GM21526 (cell line): ENCODE measurements around the gene CALML3.

Experiments used
- ATAC-seq: cut with Tn5 transposase; IDR thresholded peaks from one replicate; pipeline ENCODE4 v1.9.1; 2021; ENCODE audit warnings: moderate library complexity; ENCODE audit not compliant: unreplicated experiment, low FRiP score

The CALML3 gene

DNA sequence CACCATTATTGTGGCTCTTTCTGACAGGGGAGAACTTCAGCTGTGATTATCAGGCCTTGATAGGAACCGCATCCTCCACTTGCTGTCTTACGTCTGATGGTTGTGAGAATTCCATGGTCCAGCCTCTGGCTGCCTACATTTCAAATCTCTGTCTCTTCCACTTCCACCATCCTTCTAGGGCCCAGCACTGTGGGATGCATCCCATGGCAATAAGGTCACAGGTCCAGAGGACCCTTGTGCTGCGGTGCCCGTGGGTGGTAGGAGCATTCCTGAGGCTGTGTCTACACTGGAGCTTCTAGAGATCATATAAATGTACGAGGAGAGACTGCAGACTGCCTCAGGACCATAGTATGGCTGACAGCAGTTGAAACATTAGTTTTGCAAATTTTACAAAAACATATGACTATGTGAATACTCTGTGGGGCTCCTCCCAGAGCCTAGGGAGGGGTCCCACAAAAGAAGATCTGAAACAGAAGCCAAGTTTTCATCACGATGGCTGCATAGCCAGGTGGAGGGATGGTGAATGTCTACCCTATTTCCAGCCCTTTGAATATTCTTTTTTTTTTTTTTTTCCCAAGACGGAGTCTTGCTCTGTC lies 11.8 kb downstream of the CALML3 start:
- no peak for ATAC-seq

DNA sequence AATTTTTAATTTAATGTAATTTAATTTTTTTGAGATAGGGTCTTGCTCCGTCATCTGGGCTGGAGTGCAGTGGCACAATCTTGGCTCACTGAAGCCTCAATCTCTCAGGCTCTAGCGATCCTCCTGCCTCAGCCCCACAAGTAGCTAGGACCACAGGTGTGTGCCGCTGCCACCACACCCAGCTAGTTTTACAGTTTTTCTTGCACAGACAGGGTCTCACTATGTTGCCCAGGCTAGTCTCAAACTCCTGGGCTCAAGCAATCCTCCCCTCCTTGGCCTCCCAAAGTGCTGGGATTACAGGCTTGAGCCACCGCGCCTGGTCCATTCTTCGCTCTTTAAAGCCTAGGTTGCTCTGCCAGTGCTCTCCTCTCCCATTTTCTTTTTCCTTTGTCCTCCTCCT lies 12.9 kb downstream of the CALML3 start:
- no peak for ATAC-seq

DNA sequence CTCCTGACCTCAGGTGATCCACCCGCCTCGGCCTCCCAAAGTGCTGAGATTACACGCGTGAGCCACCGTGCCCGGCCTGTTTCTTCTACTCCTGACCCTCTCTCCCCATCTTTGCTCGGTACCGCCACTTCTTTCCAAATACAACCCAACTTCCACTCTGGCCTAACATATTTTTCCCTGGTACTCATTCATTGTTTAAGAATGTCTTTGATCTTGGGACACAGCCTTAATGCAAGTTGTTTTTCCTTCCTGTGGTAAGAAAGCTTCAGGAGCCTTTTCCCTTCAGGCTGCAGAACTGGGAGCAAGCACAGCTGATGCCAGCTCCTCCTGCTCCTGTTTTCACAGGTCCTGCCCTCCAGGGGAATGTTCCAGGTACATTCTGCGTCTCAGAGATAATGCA lies 13.7 kb downstream of the CALML3 start:
- no peak for ATAC-seq

DNA sequence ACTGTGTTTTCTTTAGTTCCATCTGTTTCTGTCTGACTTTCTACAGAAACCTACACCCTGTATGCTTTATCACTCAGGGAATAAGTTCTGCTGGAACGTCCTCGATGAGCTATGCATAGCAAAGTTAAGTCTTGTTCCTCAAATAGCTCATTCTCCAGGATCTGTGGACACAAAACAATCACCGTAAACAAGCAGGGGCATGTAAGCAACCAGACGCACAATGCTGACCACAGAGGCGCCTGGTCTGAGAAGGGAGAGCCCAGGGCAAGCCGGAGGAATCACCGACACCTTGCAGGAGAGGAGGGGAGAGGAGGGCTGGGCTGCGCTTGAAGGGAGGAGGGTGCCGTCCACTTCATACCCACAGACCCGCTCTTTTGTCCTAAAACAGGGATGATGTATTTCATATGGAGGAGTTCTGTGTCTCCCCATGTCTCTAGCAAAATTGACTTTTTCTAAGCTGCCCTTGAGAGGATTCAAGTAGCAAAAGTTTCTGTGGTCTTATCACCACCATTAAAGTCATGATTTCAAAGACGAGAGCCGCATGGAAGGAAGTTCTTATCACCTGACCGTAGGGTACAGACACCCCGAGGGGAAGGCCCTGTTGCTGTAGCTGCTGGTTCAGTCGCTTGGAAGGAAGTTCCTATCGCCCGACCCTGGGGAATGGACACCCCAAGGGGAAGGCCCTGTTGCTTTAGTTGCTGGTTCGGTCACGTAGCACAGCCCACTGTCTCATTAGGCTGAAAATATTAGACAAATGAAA lies 14.3 kb downstream of the CALML3 start:
- no peak for ATAC-seq

DNA sequence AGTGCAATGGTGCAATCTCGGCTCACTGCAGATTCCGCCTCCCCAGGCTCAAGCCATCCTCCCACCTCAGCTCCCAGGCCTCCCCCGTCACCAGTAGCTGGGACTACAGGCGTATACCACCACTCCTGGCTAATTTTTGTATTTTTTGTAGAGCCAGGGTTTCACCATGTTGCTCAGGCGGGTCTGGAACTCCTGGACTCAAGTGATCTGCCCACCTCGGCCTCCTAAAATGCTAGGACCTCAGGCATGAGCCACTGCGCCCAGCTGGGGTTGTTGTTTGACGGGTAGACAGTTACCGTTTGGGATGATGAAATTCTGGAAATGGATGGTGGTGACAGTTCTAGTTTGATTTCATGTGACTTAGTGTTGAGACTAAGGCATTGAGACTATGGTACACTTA lies 15.3 kb downstream of the CALML3 start:
- ATAC-seq: no peak

DNA sequence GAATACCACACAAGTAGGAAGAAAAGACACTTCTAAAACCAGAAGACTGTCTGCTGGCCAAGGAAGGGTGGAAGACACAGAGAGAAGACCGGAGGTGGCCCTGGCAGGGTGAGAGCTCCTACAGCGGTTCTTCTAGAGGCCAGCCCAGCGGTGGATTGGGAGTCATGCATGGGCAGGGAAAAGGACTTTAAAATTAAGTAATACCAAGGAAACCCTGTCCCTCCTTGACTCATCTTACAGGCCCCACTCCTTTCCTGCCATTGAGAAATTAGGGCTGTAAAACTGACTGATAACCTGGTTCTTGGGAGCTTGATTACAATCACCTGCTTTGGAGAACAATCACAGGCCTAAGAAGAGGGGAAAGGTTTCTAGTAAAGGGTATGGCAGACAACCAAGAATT lies 16.1 kb downstream of the CALML3 start:
- ATAC-seq: no peak

DNA sequence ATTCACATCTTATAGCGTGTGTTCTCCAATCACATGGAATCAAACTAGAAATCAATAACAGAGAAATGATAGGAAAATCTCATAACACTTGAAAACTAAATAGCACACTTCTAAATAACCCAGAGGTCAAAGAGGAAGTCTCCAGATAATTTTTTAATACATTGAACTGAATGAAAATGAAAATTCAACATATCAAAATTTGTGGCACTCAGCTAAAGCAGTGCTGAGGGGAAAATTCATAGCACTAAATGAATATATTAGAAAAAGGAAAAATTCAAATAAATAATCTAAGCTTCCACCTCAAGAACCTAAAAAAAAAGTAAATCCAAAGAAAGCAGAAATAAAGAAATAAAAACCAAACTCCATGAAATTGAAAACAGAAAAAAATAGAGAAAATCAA lies 17.3 kb downstream of the CALML3 start:
- ATAC-seq: no peak

DNA sequence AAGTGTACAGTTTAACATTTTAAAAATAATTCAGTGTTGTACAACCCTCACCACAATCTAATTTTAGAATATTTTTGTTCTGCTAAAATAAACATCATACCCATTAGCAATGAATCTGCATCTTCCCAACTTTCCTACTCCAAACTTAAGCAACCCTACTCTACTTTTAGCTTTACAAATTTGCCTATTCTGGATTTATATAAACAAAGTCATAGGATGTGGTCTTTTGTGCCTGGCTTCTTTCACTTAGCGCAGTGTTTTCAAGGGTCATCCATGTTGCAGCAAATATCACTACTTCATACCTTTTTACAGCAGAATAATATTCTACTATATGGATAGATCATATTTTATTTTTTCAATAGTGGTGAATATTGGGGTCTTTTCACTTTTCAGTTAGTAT lies 18.9 kb downstream of the CALML3 start:
- no peak for ATAC-seq

DNA sequence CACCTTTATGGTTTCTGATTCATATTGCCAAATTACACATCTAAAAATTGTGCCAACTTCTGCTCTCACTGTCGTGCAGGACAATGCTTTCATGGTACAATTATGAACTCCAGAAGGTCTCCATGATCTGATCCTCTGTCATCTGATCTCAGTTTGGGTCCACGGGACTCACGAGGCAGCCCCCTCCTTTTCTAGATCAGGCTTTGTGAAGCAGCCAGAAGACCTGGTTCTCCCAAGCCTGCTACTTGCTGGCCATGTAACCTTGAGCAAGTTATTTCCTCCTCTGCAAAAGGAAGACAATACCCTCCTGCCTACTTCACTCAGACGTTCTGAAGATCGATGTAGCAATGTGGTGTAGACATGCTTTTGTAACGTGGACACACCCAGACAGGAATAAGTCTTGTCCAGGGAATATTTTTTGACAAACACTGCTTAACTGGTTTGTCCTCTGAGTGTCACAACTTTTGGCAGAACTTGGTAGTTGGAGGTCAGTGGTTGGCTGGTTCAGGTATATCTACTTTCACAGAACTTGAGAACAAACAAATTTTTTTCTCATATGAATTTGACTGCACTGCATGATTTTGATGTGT lies 19.6 kb downstream of the CALML3 start:
- ATAC-seq: no peak

DNA sequence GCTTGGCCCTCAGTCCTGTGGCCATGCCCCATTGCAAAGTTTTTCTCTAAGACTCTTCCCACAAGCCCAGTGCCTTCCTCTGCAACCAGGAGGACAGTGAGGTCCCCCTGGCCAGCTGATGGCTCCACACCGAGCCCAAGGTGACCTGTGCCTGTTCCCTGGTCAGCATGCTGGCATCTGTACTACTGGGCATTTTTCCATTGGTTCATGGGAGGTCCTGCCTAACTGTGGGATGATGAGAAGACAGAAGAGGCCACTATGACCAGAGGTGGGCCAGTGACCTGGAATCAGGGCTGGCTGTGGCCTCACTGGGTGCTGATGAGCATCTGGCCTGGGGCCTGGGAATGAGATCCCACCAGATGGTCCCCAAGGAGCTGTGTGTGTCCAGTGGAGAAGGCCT lies 20.2 kb downstream of the CALML3 start:
- ATAC-seq: no peak

DNA sequence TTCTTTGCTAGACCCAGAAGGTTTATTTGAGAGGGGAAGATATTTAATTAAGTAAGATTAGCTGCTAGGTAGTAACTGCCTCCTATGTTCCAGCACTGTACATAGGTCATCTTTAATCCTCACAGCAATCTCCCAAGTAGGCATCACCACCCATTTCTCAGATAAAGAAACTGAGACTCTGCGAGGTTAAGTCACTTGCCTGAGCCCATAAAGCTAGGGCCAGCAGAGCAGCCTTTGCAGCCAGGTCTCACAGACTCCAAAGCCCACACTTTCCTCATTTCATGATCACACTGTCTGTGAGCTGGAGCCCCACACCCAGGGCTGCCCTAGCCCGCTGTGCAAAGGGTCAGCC lies 20.6 kb downstream of the CALML3 start:
- no peak for ATAC-seq

DNA sequence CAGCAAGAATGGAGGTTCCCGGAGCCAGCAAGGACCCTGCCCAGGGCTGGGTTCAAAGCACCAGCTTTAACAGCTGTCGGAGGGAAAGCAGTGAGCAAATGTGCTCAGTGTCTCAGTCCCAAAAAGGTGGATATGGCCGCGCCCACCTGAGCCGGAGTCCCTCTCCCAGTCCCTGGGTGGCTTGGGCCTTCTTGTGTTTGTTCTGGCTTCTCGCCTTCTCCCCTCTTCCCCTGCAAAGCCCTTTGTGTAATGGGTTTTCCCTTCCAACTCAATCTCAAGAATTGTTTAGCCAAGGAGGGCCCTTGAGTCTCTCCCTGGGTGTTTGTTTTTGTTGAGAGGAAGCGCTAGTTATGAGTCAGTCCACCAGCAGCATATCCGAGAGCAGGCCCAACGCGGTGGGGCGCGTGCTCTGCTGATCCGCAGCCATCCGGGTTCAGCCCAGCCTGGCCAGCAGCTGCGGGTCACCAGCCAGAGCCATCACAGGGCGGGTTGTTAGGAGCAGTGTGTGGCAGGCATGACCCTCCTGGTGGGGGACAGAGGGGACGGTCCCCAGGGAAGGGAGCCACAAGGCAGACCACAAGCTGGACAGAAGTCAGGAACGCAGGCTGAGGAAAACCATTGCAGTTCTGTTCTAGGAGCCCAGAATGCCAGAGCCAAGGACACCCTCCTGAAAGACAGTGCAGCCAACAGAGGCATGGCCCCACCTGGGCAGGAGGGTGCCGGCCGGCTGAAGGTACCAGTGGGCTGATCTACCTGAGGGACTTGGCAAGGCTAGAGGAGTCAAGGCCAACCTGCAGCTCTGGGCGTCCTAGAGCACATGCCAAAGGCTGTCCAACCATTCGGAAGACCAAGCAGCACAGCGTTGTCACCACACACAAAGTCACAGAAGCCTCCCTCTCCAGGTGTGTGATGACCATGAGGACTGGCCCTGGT lies 21.3 kb downstream of the CALML3 start:
- no peak for ATAC-seq

DNA sequence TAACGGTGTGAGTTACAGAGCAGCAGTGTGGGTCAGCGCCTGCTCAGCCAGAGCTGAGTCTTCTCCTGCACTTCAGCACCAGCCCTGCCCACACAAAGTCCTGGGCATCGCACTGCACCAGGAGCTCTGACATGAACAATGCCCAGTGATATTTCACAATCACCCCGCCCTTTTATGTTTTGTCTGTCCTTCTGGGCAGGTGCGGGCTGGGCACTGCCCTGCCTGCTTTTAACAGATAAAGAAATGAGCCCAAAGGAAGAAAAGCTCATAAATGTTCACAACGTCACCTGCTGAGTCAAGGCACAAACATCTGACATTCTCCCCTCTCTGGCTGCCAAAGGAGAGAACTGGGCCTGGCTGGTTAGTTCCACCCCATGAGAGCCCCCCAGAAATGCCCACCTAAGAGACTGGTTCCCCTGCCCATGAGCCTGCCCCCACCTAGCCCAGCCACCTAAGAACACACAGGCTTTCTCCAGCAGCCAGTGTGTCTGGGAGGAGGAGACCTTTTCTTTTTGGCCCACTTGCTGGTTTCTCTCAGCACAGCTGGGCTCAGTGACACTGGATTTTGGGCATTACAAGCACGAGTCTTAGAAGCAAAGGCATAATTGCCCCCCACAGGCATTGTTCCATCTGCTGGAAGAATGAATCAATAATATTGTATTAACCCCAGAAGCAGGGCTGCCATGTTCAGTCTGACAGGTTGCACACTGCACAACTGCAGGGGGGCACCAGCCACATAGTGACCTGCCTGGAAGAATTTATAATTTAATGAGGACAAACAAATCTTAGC lies 22.3 kb downstream of the CALML3 start:
- no peak for ATAC-seq

DNA sequence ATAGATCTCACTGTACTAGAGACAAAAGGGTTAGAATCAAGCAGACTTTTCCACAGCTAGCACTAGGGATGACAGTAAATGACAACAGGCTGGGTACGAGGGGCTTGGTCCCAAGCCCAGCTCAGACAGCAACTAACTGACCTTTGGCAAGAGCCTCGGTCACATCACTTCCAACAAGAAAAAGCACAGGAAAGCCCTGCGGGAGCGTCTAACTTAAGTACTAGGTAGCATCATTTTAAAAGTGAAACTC lies 22.8 kb downstream of the CALML3 start:
- no peak for ATAC-seq

DNA sequence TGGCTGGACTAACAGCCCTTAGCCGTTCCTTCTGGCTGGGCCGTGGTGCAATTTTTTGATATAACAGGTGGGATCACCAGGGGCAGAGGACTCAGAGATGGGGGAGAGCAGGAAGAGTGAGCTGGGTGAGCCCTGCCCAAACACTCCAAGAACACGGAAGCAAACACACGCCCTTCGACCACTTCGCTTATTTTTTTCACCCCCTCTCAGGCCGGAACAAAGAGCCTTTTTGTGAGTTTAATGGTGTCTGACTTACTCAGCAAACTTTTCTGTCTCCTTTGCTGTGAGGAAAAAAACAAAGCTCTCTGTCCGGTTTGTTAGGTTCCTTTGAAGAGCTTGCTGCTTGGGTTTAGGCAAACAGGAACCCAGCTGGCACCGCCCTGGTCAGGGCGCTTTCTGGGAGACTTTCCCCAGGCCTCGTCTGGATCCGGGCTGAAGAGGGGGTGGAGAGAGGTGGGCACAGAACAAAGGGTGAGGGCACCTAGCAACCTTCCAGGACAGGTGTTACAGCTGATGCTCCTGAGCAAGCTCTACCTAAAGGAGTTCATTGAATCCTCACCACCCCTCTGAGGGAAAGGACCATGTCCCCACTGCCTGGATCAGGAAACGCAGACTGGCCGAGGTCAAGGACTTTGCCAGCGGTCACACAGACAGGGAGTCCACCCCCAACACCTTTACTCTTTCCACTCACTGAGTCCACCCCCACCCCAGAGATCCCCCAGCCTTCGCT lies 23.3 kb downstream of the CALML3 start:
- no peak for ATAC-seq

DNA sequence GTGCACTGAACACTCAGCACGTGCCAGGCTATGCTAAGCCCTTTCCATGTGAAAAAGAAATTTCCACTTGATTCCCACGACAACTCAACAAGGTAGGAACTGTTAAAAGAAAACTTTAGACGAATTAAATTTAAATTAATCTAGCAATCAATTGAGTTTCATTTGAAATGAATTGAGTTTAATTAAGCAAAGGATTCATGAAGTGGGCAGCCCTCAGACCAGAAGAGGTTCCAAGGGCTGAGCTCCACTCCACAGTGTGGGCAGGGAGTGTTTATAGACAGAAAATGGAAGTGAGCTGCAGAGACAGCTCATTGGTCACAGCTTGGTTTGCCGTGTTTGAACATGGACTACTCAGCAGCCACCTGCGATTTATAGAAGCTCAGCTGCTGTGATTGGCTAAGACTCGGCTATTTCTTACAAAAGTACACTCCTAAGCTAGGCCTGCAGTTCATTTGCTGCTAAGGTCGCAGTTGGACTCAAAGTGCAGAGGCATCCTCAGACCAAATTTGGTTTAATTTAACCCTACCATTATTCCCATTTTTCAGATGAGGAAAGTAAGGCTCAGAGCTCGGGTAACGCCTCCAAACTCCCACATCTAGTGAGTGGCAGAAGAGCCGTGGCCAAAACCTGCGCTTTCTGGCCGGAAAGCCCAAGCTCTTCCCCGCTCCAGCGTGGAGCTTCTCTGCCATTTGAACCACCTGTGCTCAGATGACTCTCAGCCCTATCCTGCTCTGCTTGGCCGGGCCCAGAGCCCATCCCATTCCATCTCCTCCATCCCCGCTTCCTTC lies 24.9 kb downstream of the CALML3 start:
- ATAC-seq: no peak

DNA sequence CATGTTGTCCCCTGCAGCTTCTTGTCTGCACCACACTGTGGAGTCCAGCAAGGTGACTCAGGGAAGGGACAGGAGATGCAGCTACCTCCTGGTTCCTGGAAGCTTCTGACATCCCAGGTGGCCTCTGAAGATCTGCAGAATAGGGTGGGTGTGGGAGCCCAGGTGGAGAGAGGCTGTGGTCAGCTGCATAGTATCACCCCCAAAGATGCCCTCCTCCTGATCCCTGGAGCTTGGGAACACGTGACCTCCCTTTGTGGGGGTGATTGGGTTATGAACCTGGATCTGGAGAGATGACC lies 25.4 kb downstream of the CALML3 start:
- ATAC-seq: no peak

DNA sequence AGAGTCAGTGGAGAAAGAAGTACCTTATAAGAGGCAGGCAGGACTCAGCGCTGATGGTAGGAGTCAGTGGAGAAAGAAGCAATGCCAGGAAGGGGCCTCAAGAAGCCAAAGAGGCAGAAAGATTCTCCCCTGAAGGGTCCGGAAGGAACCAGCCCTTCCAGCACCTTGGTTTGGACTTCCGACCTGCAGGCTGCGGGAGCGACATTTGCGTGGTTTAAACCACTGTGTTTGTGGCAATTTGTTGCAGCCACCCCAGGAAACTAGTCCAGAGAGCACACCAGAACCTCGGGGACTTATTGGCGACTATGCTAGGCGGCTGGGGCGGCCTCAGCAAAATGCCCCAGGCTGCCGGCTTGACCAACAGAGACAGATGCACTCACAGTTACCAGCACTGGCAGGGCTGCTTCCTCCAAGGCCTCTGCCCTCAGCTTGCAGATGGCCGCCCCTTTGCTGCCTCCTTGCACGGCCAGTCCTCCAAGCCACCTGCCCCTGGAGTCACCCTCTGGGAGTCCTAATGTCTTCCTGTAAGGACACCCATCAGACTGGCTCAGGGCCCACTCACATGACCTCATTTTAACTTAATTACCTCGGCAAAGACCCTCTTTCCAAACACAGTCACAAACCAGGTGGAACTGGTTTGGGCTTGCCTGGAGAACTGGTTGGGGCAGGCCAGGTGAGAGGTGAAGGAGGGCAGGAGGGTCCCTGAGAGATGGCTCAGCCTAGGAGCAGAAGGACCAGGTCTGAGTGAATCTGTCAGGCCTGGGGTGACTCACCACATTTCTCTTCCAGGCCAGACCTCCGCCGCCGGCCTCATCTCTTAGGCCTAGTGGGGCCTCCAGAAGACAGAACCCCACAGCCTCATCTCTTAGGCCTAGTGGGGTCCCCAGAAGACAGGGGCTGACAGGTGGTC lies 26.1 kb downstream of the CALML3 start:
- ATAC-seq: no peak
